Activated CD8-positive, alpha-beta memory T cell treated with anti-CD3 and anti-CD28 coated beads for 48 hours (primary cell): ENCODE data around the gene NT5C.
"Not testable (repeated sequence)": the region's sequence is repeated elsewhere in the genome, so short reads cannot be mapped to it uniquely, and the experiment has no call there.

ENCODE experiments used
- DNase-seq, 3 experiments: peaks; one replicate each; pipeline ENCODE4 v3.0.0-alpha.2; 2020; ENCODE audit warnings: low read depth in 2 of 3, low spot score in 2 of 3

NT5C gene

DNA sequence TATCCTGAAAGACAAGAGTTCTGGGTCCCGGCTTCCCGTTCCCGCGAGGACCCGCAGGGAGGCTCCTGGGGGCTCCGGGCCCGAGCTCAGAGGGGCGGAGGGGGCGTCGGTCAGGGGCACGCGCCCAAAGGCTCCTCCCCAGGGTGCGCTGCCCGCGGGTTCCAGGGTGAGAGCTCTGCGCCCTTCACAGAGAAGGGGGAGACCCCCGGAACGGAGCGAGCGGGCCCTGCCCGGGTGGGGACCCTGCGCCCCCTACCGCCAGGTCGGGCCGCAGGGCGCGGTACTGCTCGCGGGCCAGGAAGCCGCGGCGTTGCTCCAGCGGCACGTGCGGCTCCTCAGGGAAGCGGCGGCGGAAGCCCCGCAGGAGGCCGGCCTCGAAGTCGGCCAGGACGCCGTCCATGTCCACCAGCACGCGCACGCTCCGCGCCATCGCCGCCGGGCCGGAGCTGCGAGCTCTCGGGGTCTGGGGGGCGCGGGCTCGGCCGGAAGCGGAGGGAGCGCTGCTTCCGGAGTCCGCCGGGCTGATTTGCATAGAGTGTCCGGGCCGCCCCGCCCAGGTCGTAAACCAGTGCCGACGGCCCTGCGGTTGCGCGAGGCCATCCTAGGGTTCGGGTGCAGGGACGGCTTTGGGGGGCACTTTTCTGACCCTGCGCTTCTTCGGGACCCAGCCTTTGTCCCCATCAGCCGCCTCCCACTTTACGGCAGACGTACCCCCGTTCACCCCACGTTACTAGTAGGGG is at the start of gene NT5C:
Gene NT5C (minus strand): TSS at position 465 of the 740 bp plus-strand sequence. CDS start 35 bp downstream, at position 430.
- peak; percentile 47 to 71 (median 62) for DNase-seq

DNA sequence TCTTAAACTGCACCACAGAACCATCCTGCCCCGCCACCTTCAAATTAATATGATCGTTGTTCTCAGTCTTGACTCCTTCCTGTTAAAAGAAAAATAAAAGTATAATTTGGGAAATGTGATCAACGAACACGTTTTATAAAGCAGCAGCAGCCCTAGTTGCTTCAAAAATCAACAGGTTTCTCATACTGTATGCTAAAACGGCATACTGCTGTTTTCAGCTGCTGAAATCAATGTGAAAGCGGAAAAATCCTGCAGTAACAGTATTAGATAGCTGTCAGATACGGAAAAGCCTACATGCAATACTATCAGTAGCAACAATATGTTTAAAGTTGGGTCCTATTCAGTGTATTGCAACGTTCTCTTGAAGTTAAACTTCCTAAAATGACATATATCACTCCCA is 49.6 kb upstream of the NT5C start:
- DNase-seq: no peak

DNA sequence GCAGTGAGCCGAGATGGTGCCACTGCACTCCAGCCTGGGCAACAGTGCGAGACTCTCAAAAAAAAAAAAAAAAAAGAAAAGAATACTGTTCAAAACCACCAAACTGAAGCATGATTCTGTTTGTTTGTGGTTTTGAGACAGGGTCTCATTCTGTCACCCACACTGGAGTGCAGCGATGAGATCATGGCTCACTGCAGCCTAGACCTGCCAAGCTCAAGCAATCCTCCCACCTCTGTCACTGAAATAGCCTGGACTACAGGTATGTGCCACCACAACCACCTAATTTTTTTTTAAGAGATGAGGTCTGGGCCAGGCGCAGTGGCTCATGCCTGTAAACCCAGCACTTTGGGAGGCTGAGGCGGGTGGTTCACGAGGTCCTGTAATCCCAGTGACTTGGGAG is 46.9 kb upstream of the NT5C start:
- no peak for DNase-seq

DNA sequence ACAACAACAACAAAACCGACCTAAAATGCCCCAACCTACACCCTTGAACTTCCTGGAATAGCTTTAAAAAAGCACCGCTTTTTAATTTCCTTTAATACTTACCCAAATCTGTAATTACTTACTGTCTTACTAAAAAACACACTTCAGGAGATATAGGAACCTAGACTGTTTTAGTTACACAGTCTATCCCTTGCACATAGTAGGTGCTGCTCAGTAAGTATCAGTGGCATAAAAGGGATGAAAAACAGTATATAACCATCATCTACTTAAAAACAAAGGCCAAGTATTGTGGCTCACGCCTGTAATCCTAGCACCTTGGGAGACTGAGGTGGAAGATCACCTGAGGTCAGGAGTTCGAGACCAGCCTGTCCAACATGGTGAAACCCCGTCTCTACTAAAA is 45.1 kb upstream of the NT5C start:
- no peak for DNase-seq

DNA sequence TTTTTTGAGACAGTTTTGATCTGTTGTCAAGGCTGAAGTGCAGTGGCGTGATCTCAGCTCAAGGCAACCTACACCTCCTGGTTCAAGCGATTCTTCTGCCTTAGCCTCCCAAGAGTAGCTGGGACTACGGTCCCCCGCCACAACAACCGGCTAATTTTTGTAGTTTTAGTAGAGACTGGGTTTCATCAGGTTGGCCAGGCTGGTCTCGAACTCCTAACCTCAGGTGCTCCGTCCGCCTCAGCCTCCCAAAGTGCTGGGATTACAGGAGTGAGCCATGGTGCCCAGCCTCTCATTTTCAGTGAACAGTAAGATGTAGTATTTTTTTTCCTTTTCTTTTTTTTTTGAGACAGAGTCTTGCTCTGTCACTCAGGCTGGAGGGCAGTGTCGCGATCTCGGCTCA is 43.5 kb upstream of the NT5C start:
- DNase-seq: no peak

DNA sequence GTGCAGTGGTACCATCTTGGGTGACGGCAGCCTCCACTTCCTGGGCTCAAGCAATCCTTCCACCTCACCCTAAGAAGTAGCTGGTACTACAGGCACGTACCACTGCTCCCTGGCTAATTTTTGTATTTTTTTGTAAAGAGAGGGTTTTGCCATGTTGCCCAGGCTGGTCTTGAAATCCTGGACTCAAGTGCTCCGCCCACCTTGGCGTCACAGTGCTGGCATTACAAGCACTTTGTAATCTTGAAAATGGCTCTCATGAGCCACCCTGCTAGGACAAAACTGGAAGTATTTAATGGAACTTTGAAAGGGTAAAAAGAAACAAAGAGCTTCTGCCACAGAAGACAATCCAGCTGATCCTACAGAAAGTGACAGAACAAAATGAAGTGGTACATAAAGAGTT is 42.0 kb upstream of the NT5C start:
- no peak for DNase-seq

DNA sequence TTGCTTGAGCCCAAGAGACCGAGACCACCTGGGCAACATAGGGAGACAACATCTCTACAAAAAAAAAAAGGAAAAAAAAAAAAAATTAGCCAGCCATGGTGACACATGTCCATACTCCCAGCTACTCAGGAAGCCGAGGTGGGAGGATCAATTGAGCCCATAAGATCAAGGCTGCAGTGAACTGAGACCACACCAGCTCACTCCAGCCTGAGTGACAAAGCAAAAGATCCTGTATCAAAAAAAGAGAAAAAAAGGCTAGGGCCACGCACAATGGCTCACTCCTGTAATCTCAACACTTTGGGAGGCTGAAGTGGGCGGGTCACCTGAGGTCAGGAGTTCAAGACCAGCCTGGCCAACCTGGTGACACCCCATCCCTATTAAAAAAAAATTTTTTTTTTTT is 37.5 kb upstream of the NT5C start:
- DNase-seq: no peak

DNA sequence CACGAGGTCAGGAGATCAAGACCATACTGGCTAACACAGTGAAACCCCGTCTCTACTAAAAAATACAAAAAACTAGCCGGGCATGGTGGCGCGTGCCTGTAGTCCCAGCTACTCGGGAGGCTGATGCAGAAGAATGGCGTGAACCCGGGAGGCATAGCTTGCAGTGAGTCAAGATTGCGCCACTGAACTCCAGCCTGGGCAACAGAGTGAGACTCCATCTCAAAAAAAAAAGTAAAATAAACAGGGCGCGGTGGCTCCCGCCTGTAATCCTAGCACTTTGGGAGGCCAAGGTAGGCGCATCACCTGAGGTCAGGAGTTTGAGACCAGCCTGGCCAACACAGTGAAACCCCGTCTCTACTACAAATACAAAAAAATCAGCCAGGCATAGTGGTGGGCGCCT is 33.1 kb upstream of the NT5C start:
- DNase-seq: not testable (repeated sequence)

DNA sequence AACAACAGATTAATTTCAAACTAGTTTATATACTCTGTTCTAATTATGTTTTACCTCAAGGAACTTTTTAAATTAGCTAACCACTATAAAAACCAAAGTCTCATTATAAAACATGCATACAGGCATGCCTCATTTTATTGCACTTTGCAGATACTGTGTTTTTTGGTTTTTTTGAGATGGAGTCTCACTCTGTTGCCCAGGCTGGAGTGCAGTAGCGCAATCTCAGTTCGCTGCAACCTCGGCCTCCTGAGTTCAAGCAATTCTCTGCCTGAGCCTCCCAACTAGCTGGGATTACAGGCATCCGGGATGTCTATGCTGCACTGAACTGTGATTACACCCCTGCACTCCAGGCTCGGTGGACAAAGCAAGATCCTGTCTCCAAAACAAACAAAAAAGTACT is 31.5 kb upstream of the NT5C start:
- no peak for DNase-seq

DNA sequence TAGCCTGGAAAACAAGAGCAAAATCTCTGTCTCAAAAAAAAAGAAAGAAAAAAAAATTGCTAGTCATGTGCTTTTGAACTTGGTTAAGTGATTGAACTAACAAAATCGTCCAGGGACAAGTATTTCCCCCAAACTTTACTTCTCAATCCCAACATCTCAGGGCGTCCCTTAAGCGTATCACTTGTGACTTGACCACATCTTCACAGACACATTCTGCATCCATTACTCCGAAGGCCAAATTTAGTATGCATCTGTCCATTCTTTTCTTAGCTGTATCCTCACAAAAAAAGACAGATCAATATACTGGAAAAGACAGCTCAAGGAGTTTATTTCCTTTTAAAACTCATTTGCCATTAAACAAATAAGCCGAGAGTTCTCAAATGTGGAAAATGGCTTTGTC is 28.7 kb upstream of the NT5C start:
- DNase-seq: no peak

DNA sequence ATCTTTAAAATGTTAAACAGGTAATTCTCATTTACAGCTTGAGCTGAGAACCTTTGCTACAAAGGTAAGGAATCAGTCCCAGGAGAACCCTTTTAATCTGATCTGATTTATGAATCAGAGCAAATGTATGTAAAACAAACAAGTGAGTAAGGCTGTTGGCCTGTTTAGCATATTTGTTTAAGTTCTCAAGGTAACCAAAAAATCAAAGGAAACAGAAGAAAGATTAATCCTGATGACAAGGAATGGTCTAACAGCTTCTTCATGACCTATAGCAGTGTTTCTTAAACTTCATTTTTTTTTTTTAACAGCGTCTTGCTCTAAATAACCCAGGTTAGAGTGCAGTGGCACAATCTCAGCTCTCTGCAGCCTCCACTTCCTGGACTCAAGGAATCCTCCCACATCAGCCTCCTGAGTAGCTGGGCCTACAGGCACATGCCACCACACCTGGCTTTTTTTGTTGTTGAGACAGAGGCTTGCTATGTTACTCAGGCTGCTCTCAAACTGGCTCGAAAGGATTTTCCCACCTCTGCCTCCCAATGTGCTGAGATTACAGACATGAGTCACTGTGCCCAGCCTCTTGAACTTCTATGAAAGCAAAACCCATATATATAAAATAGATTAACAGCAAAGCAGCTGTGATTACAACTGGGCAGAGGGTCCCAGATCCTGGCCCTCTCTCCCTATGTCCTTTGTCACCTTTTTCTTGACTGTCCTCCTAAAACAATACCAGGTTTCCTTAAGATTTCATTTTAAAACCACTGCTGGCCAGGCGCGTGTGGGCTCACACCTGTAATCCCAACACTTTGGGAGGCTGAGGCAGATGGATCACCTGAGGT is 27.9 kb upstream of the NT5C start:
- no peak for DNase-seq

DNA sequence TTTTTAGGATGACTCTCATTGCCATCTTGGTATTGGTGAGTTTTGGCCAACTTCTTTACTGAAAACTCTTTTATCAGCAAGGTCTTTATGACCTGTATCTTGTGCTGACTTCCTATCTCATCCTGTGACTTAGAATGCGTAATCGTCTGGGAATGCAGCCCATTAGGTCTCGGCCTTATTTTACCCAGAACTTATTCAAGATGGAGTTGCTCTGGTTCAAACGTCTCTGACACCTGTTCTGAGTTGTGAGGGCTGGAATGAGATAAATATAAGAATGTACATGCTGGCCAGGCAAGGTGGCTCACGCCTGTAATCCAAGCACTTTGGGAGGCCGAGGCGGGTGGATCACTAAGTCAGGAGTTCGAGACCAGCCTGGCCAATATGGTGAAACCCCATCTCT is 26.9 kb upstream of the NT5C start:
- not testable (repeated sequence) for DNase-seq

DNA sequence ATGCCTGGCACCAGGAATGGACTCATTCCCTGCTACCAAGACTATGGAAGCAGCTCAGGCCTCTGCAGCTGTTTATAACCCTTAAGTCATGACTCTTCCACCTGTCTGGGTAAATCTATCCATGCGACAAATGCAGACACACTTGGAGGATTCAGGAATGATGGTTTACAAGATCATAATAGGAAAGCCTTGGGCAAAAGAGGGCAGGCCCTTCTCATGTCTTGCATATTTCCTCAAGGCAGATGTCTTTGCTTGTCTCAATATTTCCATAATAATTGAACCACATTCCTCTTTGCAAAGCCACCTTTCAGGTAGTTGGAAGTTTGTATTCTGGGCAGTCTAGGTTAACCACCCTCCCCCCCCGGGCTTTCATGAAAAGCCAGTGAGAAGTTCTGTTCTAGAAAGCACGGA is 23.7 kb upstream of the NT5C start:
- no peak for DNase-seq

DNA sequence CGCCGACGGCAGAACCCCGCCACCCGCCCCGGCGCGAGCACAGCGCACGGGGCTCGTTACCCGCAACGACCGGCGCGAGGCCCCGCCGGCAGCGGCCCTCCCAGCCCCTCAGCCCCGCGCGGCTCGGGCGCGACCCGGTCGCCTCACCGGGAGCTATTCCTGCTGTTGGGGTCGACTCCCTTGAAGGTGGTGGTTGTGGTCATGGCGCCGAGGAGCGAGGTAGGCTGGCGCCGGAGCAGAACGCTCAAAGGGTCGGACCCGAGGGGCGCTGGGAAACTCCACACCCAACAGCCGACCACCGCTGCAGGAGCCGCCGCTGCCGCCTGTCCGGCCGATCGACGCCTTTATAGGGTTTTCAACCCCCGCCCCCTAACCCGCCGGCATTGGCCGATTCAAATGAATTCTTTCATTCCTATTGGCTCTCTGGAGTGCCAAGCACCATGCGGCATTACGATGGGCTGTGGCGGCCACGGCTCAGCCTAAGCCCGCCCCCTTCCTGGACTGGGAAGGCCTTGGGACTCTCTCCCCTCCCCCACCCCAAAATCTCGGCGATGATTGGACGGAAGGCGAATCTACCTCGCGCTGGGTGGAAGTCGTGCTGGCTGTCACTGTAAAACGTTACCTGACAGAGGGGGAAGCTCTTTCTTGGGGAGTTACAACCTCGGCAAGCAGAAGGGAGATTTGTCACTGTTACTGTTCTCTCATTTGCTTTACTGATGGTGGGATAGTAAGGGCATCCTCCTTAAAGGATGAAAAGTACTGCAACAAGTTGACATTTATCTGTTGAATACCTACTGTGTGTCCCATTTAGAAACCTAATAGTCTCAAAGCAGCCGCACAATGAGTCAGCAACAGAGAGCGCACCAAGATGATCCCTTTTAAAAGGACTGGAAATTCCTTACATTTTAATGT is 22.9 kb upstream of the NT5C start, which contains the start of gene JPT1:
Gene JPT1 (minus strand): TSS at position 318 of the 912 bp plus-strand sequence. CDS start 115 bp downstream, at position 203.
- DNase-seq: peak; percentile 93 to 97 (median 97)

DNA sequence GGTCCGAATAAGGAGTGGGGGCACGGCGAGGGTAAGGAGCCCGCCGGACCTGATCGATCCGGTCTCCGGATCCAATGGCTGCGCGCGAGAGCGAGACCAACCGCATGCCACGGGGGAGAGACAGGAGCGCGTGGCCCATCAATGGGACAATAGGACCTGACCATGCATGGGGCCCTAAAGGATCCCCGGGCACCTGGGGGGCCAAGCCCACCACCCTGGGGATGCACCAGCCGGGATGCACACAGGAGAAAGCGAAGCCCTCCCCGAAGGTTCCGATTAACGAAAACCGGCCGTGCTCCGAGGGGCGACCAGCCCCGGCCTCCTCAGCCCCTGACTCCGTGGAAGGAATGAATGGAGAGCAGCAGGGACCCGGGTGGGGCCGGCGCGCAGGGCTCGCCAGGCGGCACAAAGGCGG is 22.2 kb upstream of the NT5C start:
- no peak for DNase-seq

DNA sequence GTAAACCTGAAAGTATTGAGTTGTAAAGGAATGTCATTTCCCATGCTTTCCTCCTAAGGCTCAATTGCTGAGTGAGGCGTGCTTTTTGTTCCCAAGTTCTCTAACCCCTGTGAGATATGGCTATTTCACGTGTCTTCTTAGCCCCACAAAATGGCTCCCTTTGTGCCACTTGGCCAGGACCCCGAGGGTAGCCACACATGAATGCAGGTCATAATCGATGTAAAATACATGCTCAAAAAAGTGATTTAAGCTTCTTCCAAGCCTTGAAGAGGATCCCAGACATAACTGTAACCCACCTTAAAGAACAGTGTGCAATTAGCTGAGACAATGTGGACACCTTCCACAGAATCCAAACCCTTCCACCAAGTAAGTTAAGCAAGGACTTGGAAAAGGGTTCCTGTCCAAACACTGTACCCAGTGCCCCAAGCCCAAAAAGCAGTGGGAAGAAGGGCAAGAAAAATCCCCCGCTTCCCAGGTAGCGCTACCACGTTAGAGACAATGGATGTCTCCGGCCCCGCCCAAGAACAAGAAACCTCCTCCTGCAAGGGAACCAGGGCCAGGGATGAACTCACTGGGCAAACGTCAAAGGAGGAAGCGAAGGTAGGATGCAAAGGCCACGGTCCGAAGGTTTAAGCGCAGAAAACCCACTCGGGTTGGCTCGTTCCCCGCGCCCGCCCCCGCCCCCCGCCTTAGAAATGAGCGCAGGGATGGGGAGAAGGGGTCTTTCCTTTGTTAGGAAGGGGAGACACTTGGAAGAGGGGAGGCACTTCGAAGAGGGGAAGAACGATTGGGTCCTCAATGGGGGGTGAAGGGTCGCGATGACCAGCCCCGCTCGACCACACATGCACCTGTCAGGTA is 21.6 kb upstream of the NT5C start:
- peak in 1 of 3 experiments; percentile 26 for DNase-seq

DNA sequence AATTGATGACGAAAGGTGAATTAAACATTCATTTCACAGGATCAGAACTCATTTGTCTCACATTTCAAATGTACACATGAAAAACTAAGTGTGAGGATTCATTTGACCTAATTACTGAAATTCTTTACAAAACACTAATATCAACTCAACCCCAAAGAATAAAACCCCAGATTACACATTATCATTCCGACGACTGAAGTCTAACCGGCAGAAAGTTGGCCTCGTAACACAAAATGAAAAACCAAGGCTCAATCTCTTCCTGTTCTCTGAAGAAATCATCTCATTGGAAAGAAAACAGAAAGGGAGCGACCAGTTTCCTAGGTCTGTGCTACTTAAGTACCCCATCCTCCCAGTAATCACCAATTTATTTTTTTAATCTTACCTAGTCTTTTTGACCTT is 21.0 kb upstream of the NT5C start:
- DNase-seq: no peak

DNA sequence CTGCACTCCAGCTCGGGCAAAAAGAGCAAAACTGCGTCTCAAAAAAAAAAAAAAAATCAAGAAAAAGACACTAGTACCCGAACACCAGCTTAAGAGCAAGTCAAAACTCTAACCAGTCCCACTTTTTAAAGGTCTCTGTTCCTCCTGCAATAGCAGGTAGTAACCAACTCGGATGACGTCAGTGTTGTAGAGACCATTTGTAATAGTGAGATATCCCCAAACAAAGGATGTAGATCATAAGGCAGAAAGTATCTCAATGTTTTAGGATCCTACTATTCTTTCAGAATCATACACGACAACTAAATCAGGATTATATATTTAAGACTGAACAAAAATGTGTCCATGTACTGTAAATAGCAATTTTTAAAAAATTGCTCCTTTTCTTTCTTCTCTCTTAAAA is 20.4 kb upstream of the NT5C start:
- no peak for DNase-seq

DNA sequence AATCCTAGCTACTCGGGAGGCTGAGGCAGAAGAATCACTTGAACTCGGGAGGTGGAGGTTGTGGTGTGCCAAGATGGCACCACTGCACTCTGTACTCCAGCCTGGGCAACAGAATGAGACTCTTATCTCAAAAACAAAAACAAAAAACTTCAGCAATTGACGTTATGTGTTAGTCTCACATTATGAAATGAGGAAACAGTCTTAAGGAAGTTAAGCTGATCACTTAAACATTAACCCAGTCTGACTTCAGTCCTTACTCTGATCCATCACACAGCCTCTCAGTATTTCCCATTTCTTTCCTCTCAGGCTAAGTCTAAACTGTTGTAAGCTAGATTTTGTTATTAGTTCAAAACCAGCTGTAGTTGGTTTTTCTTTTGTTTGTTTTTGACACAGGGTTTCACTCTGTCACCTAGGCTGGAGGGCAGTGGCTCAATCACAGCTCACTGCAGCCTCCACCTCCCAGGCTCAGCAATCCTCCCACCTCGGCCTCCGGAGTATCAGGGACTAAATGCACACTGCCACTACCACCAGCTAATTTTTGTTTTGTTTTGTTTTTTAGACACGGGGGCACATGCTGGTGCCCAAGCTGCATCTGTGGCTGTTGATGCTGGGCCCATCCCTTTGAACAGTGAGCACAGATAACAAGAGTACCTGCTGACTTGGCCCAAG is 16.5 kb upstream of the NT5C start:
- DNase-seq: no peak

DNA sequence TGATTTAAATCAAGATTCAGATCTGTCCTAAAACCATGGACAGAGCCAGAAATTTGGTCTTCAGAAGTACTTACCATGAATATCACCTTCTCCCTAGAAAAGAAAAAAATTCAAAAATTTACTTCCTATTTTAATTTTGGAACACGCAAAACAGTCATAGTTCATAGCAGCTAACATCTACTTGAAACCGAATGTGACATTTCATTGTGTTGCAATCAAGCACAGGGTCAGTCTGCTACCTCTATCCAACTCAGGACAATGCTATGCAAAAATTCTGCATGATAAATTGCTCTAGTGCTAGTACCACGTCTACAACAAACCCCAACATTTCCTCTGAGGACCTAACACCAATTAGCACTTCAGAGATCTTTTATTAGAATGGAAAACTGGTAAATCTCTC is 15.1 kb upstream of the NT5C start:
- no peak for DNase-seq
